ENCODE data around the gene SAA4. TPM values are rescaled to one million over a fixed set of nuclear protein-coding genes. Genes with fewer than 3 reads are reported as not detected.
"Not testable (repeated sequence)": the region's sequence is repeated elsewhere in the genome, so short reads cannot be mapped to it uniquely, and the experiment has no call there.

Gene SAA4
- polyA plus RNA-seq, 1 experiment: not detected

DNA sequence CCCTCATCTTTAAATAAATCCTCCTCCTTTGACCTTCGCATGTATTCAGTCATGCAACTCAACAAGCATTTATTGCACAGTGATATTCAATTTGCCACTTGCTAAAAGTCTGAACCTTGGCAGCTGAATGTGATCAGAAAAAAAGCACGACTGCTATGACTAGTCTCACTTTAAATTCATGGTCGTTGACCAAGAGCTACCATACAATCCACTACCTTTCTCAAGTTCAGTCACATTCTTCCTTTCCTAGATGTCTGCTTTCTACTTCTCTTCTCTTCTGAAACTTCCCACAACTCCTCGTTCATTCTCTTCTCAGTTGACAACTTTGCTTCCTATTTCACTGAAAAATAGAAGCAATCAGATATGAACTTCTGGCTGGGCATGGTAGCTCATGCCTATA is 27.4 kb upstream of the SAA4 start:
- H3K27me3 ChIP-seq (ENCODE audit: control insufficient read depth, insufficient read depth, low read length): peaks cover 2% of the 10 kb centered on the region; the same call in 1 of the 2 replicates
- no peak overlapping the region for H3K4me3 ChIP-seq (ENCODE audit: low read depth, low read length)
- ChIA-PET CTCF (interaction anchor here (1.2 kb wide), 1 partner anchor 19 kb away, joined by 3 read pairs; no protein-coding TSS in a partner anchor), POLR2A (no interaction called here)
- no peak for DNase-seq (ENCODE audit: low read depth)
- no peaks in the 10 kb centered on the region for H3K36me3 ChIP-seq (ENCODE audit: control insufficient read depth, insufficient read depth, low read length)
- TF ChIP-seq, protein P1, sequence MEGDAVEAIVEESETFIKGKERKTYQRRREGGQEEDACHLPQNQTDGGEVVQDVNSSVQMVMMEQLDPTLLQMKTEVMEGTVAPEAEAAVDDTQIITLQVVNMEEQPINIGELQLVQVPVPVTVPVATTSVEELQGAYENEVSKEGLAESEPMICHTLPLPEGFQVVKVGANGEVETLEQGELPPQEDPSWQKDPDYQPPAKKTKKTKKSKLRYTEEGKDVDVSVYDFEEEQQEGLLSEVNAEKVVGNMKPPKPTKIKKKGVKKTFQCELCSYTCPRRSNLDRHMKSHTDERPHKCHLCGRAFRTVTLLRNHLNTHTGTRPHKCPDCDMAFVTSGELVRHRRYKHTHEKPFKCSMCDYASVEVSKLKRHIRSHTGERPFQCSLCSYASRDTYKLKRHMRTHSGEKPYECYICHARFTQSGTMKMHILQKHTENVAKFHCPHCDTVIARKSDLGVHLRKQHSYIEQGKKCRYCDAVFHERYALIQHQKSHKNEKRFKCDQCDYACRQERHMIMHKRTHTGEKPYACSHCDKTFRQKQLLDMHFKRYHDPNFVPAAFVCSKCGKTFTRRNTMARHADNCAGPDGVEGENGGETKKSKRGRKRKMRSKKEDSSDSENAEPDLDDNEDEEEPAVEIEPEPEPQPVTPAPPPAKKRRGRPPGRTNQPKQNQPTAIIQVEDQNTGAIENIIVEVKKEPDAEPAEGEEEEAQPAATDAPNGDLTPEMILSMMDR (IDR thresholded peaks at IDR 0.05; ENCODE audit: insufficient read depth, low read depth, low read length): no peak

DNA sequence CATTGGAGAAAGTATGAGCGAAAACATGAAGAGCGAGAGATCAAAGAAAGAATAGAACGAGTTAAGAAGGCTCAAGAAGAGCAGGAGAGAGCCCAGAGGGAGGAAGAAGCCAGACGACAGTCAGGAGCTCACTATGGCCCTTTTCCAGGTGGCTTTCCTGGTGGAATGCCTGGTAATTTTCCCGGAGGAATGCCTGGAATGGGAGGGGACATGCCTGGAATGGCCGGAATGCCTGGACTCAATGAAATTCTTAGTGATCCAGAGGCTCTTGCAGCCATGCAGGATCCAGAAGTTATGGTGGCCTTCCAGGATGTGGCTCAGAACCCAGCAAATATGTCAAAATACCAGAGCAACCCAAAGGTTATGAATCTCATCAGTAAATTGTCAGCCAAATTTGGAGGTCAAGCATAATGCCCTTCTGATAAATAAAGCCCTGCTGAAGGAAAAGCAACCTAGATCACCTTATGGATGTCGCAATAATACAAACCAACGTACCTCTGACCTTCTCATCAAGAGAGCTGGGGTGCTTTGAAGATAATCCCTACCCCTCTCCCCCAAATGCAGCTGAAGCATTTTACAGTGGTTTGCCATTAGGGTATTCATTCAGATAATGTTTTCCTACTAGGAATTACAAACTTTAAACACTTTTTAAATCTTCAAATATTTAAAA is 26.2 kb upstream of the SAA4 start:
- H3K4me3 ChIP-seq (ENCODE audit: low read depth, low read length); CTCF ChIA-PET; H3K27me3 ChIP-seq (ENCODE audit: control insufficient read depth, insufficient read depth, low read length); POLR2A ChIA-PET; H3K36me3 ChIP-seq (ENCODE audit: control insufficient read depth, insufficient read depth, low read length): not testable (repeated sequence)
- DNase-seq (ENCODE audit: low read depth): peak; percentile 18

DNA sequence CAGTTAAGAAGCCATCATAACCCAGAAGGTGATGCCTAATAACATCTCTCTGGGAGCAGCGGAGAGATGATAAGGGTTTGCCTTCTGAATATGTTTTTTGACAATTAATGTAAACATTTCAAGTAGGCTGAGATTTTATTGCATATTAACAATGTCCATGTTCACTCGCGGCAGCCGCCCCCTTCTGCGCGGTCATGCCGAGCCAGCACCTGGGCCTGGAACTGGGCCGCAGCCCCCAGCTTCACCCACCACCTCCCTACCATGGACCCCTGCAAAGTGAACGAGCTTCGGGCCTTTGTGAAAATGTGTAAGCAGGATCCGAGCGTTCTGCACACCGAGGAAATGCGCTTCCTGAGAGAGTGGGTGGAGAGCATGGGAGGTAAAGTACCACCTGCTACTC is 25.1 kb upstream of the SAA4 start:
- no peaks in the 10 kb centered on the region for H3K36me3 ChIP-seq (ENCODE audit: control insufficient read depth, insufficient read depth, low read length)
- no peak for DNase-seq (ENCODE audit: low read depth)
- POLR2A ChIA-PET: no interaction called here
- H3K4me3 ChIP-seq (ENCODE audit: low read depth, low read length): no peak overlapping the region
- H3K27me3 ChIP-seq (ENCODE audit: control insufficient read depth, insufficient read depth, low read length): peaks cover 2% of the 10 kb centered on the region; the same call in 1 of the 2 replicates
- TF ChIP-seq, protein P1 (IDR thresholded peaks at IDR 0.05; ENCODE audit: insufficient read depth, low read depth, low read length): no peak
- CTCF ChIA-PET: interaction anchor here (1.7 kb wide), 1 partner anchor 18 kb away, joined by 8 read pairs; no protein-coding TSS in a partner anchor

DNA sequence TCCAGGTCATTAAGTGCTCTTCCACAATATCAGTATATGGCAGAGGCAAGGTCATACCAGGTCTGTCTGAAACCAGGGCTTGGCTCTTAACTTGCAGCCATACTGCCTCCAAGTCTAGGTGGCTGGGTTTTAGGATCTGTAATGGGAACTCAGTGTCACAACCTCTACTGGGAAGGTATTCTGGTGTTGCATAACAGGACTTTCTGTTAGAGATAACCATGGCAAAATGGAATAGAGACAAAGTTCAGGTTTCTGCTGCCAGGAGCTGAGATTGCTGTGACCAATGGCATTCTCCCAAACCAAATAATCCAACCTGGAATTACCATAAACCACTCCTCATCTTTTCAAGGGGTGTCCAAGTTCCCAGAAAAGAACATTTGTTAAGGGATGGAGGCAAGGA is 22.7 kb upstream of the SAA4 start:
- no peak for DNase-seq (ENCODE audit: low read depth)
- Histone ChIP-seq H3K4me3 (ENCODE audit: low read depth, low read length) (no peak overlapping the region), H3K36me3 (ENCODE audit: control insufficient read depth, insufficient read depth, low read length) (no peaks in the 10 kb centered on the region), H3K27me3 (ENCODE audit: control insufficient read depth, insufficient read depth, low read length) (no peaks in the 10 kb centered on the region)
- CTCF ChIA-PET: interaction anchor here (0.6 to 1.1 kb wide), 2 partner anchors 16 kb away, joined by 3 read pairs; no protein-coding TSS in a partner anchor
- POLR2A ChIA-PET: no interaction called here
- TF ChIP-seq, protein P1 (IDR thresholded peaks at IDR 0.05; ENCODE audit: insufficient read depth, low read depth, low read length): no peak

DNA sequence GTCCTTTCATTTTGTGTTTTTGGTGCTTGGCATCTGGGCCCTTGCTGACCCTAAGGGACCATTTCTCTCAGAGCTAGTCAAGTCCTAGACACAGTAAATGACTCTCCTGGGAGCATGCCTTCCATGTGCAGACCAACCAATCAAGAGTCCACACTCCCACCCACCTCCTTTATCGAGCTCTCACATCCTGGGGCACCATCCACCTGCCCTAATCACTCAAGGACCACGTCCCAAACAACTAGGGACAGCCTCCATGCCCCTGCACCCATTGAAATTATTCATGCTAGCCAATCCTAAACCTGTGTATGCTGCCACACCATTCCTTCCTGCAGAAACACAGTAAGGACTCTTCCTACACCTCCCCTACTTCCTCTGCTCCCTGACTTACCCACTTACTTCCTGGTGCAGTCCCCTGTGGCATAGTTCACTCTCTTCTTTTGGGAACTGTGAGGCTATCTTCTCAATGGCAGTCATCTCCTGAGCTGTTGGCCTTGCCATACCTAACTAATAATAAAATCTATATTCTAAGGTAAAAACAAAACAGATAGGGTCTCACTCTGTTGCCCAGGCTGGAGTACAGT is 18.3 kb upstream of the SAA4 start:
- ChIA-PET CTCF (interaction anchor here (1.0 kb wide), 1 partner anchor 11 kb away, joined by 4 read pairs; no protein-coding TSS in a partner anchor), POLR2A (no interaction called here)
- DNase-seq (ENCODE audit: low read depth): no peak
- Histone ChIP-seq H3K36me3 (ENCODE audit: control insufficient read depth, insufficient read depth, low read length) (no peaks in the 10 kb centered on the region), H3K27me3 (ENCODE audit: control insufficient read depth, insufficient read depth, low read length) (no peaks in the 10 kb centered on the region), H3K4me3 (ENCODE audit: low read depth, low read length) (no peak overlapping the region)
- TF ChIP-seq, protein P1 (IDR thresholded peaks at IDR 0.05; ENCODE audit: insufficient read depth, low read depth, low read length): no peak
